GM23338 (cell line): ENCODE data around the gene STK38. TPM values are rescaled to one million over a fixed set of nuclear protein-coding genes. Genes with fewer than 3 reads are reported as not detected.

Experiments used
- EZH2phosphoT487 ChIP-seq: fragments of 200-600 bp; sonication (generic); IDR thresholded peaks from one replicate; pipeline ENCODE4 v1.8.1; 2018; ENCODE audit warnings: antibody characterized with exemption; ENCODE audit not compliant: unreplicated experiment
- polyA plus RNA-seq: library from polyadenylated mRNA; unstranded; fragments of >200 nt; fragmentation: Nextera tagmentation; extraction: Ambion mirVana; gene quantifications from 2 replicates; pipeline ENCODE4 v1.2.1, GENCODE V29; 2016
- small RNA-seq: library from RNA; depleted of rRNA; stranded (forward); fragments of <200 nt; gene quantifications from one replicate; pipeline ENCODE3, GENCODE V24; 2014; ENCODE audit warnings: low replicate concordance
- total RNA-seq: library from RNA; depleted of rRNA; stranded (reverse); fragments of >200 nt; shearing (Covaris generic); gene quantifications from 2 replicates; pipeline ENCODE4 v1.2.3, GENCODE V29; 2014; rRNA removed
- TF ChIP-seq, protein P1 (sequence below): fragments of 250-450 bp; sonication (Bioruptor Pico); IDR thresholded peaks from 2 replicates; pipeline ENCODE4 v1.5.0; 2020; ENCODE audit warnings: mild to moderate bottlenecking, moderate library complexity
- TF ChIP-seq, protein P2 (sequence below), 2 experiments: fragments of 200-600 bp in 1 of 2; sonication (generic) in 1 of 2; conservative IDR thresholded peaks; 2 replicates each; pipeline versions ENCODE4 v1.5.1 to v1.6.1; 2016 to 2017; ENCODE audit warnings: antibody characterized with exemption in 2 of 2, low read depth in 2 of 2, mild to moderate bottlenecking in 2 of 2, moderate library complexity in 1 of 2

STK38 gene
- total and polyA plus RNA-seq, 2 experiments from 2014 or later: 10.8 to 17.4 TPM

DNA sequence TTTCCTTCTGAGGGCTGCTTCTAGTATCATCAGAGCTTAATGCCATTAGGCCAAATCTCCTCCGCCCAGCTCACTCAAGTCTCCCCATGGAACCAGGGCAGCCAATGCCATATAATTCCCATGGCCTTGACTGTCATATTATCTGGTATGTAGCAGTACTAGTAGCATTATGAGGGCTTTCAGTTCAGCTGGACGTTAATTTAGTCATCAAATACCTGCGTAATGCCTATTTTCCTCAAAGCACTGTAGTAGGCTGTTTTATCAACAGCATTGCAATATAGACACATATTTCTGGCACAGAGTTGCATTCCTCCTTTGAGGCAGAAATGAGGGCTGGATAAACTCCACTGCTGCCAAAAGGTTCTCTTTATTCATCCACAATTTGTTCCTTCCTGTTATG, 102.8 kb downstream of the STK38 start (continued):
- TF ChIP-seq, protein P1, sequence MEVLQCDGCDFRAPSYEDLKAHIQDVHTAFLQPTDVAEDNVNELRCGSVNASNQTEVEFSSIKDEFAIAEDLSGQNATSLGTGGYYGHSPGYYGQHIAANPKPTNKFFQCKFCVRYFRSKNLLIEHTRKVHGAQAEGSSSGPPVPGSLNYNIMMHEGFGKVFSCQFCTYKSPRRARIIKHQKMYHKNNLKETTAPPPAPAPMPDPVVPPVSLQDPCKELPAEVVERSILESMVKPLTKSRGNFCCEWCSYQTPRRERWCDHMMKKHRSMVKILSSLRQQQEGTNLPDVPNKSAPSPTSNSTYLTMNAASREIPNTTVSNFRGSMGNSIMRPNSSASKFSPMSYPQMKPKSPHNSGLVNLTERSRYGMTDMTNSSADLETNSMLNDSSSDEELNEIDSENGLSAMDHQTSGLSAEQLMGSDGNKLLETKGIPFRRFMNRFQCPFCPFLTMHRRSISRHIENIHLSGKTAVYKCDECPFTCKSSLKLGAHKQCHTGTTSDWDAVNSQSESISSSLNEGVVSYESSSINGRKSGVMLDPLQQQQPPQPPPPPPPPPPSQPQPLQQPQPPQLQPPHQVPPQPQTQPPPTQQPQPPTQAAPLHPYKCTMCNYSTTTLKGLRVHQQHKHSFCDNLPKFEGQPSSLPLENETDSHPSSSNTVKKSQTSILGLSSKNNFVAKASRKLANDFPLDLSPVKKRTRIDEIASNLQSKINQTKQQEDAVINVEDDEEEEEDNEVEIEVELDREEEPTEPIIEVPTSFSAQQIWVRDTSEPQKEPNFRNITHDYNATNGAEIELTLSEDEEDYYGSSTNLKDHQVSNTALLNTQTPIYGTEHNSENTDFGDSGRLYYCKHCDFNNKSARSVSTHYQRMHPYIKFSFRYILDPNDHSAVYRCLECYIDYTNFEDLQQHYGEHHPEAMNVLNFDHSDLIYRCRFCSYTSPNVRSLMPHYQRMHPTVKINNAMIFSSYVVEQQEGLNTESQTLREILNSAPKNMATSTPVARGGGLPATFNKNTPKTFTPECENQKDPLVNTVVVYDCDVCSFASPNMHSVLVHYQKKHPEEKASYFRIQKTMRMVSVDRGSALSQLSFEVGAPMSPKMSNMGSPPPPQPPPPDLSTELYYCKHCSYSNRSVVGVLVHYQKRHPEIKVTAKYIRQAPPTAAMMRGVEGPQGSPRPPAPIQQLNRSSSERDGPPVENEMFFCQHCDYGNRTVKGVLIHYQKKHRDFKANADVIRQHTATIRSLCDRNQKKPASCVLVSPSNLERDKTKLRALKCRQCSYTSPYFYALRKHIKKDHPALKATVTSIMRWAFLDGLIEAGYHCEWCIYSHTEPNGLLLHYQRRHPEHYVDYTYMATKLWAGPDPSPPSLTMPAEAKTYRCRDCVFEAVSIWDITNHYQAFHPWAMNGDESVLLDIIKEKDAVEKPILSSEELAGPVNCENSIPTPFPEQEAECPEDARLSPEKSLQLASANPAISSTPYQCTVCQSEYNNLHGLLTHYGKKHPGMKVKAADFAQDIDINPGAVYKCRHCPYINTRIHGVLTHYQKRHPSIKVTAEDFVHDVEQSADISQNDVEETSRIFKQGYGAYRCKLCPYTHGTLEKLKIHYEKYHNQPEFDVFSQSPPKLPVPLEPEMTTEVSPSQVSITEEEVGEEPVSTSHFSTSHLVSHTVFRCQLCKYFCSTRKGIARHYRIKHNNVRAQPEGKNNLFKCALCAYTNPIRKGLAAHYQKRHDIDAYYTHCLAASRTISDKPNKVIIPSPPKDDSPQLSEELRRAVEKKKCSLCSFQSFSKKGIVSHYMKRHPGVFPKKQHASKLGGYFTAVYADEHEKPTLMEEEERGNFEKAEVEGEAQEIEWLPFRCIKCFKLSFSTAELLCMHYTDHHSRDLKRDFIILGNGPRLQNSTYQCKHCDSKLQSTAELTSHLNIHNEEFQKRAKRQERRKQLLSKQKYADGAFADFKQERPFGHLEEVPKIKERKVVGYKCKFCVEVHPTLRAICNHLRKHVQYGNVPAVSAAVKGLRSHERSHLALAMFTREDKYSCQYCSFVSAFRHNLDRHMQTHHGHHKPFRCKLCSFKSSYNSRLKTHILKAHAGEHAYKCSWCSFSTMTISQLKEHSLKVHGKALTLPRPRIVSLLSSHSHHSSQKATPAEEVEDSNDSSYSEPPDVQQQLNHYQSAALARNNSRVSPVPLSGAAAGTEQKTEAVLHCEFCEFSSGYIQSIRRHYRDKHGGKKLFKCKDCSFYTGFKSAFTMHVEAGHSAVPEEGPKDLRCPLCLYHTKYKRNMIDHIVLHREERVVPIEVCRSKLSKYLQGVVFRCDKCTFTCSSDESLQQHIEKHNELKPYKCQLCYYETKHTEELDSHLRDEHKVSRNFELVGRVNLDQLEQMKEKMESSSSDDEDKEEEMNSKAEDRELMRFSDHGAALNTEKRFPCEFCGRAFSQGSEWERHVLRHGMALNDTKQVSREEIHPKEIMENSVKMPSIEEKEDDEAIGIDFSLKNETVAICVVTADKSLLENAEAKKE (CRISPR knock-in tag): no peak
- no peak for TF ChIP-seq EZH2phosphoT487
- TF ChIP-seq, protein P2, sequence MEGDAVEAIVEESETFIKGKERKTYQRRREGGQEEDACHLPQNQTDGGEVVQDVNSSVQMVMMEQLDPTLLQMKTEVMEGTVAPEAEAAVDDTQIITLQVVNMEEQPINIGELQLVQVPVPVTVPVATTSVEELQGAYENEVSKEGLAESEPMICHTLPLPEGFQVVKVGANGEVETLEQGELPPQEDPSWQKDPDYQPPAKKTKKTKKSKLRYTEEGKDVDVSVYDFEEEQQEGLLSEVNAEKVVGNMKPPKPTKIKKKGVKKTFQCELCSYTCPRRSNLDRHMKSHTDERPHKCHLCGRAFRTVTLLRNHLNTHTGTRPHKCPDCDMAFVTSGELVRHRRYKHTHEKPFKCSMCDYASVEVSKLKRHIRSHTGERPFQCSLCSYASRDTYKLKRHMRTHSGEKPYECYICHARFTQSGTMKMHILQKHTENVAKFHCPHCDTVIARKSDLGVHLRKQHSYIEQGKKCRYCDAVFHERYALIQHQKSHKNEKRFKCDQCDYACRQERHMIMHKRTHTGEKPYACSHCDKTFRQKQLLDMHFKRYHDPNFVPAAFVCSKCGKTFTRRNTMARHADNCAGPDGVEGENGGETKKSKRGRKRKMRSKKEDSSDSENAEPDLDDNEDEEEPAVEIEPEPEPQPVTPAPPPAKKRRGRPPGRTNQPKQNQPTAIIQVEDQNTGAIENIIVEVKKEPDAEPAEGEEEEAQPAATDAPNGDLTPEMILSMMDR (conservative IDR thresholded peaks at IDR 0.05; ENCODE audit: low read depth in 2 of 2): no peak

Small RNAs within 50 kb of the gene (small RNA-seq; reads per million reads assigned to genes)
- gene RN7SL502P: not detected

Other genes with a start within 250 kb of the STK38 start
- not detected in 2 replicates for gene BNIP5, start 210.6 kb downstream of the STK38 start, total RNA-seq
- gene BNIP5, start 210.6 kb downstream of the STK38 start, polyA plus RNA-seq: not detected in 2 replicates
- gene ETV7, start 159.8 kb downstream of the STK38 start, total RNA-seq: 0.19 and 1.2 TPM in 2 replicates
- 0.47 and 0.78 TPM in 2 replicates for gene ETV7, start 159.8 kb downstream of the STK38 start, polyA plus RNA-seq
- 0.14 TPM in 1 of 2 replicates, not detected in the other for gene PXT1, start 104.6 kb downstream of the STK38 start, total RNA-seq
- gene PXT1, start 104.6 kb downstream of the STK38 start, polyA plus RNA-seq: not detected in 2 replicates
- 25.0 and 35.1 TPM in 2 replicates for gene KCTD20, start 104.5 kb downstream of the STK38 start, total RNA-seq
- gene KCTD20, start 104.5 kb downstream of the STK38 start, polyA plus RNA-seq: 7.1 and 7.4 TPM in 2 replicates
- 254 and 436 TPM in 2 replicates for gene SRSF3, start 46.9 kb upstream of the STK38 start, total RNA-seq
- 585 and 655 TPM in 2 replicates for gene SRSF3, start 46.9 kb upstream of the STK38 start, polyA plus RNA-seq
- gene CDKN1A, start 131.2 kb upstream of the STK38 start, total RNA-seq: 44.4 and 45.6 TPM in 2 replicates
- gene CDKN1A, start 131.2 kb upstream of the STK38 start, polyA plus RNA-seq: 31.5 and 34.0 TPM in 2 replicates
- not detected in 2 replicates for gene RAB44, start 150.3 kb upstream of the STK38 start, total RNA-seq
- not detected in 2 replicates for gene RAB44, start 150.3 kb upstream of the STK38 start, polyA plus RNA-seq